Temporal lobe (tissue), 2 donors: Measurements from ENCODE around the gene SETD6. TPM values are rescaled to one million over a fixed set of nuclear protein-coding genes. Genes with fewer than 3 reads are reported as not detected.

ENCODE experiments used
- small RNA-seq: library from RNA; depleted of rRNA; stranded (forward); fragments of <200 nt; gene quantifications from one replicate; pipeline ENCODE3, GENCODE V24; 2014; ENCODE audit warnings: low replicate concordance
- total RNA-seq: library from RNA; depleted of rRNA; stranded (reverse); fragments of >200 nt; gene quantifications from one replicate; pipeline ENCODE4 v1.2.3, GENCODE V29; 2014

SETD6 gene
- total RNA-seq, 1 donor from 2014 or later, result 18.7 TPM

Small RNA genes lying within 50 kb of the gene (small RNA-seq; reads per million reads assigned to genes)
- gene RNU6-103P, result not detected
- 31.9 reads per million, percentile 96 among the genes with 10 or more reads in this experiment for gene SNORA46
- not detected for gene SNORA50A

Other genes starting within 250 kb of the SETD6 start
- gene PRSS54, start 220.5 kb upstream of the SETD6 start, total RNA-seq, result not detected
- 2.2 TPM for gene GINS3, start 123.0 kb upstream of the SETD6 start, total RNA-seq
- gene NDRG4, start 15.4 kb upstream of the SETD6 start, total RNA-seq, result 221 TPM
- 98.6 TPM for gene CNOT1, start 114.3 kb downstream of the SETD6 start, total RNA-seq
- 16.7 TPM for gene SLC38A7, start 169.3 kb downstream of the SETD6 start, total RNA-seq
- gene GOT2, start 218.8 kb downstream of the SETD6 start, total RNA-seq, result 39.6 TPM